NT2/D1 (cell line): Measurements from ENCODE around the gene TMED8.

ENCODE experiments used
- SUZ12 ChIP-seq: IDR thresholded peaks from 2 replicates; pipeline ENCODE4 v1.6.1; 2011; ENCODE audit not compliant: insufficient read length, insufficient read depth; ENCODE audit errors: extremely low read depth
- YY1 ChIP-seq: IDR thresholded peaks from 2 replicates; pipeline ENCODE4 v1.6.1; 2011; ENCODE audit not compliant: insufficient read length, insufficient read depth
- ZNF274 ChIP-seq: IDR thresholded peaks from 2 replicates; pipeline ENCODE4 v1.6.1; 2011; ENCODE audit warnings: mild to moderate bottlenecking, low read depth, low read length

DNA sequence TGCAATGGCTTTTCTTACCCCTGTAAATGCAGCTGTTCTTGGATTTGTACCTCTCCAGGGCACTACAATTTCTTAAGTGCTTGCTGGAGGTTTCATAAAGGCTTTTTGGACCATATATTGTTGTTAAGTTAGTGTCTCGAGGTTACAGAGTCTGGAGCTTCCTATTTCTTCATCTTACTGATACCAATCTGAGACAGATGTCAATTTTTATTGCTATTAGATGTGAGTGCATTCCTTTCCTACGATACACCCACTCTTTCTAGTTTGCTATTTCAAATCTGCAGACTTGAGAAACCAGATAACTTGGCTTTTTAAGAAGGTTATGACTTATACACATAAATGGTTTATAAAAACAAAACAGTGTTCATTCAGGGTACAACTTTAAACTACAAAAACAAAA lies 44.3 kb upstream of the TMED8 start:
- TF ChIP-seq SUZ12 (no peak), YY1 (no peak), ZNF274 (no peak)
